SK-N-MC (cell line): Measurements from ENCODE around the gene TACSTD2.
"Not testable (repeated sequence)": the region's sequence is repeated elsewhere in the genome, so short reads cannot be mapped to it uniquely, and the experiment has no call there.

Experiments used
- EZH2 ChIP-seq: fragments of 200-600 bp; sonication (generic); IDR thresholded peaks from one replicate; pipeline ENCODE4 v1.6.1; 2017; ENCODE audit warnings: antibody characterized with exemption
- FOXP2 ChIP-seq: optimal IDR thresholded peaks from 2 replicates; pipeline ENCODE3; 2011; ENCODE audit warnings: mild to moderate bottlenecking, moderate library complexity; ENCODE audit not compliant: insufficient read depth; ENCODE audit errors: extremely low read length, control extremely low read depth
- POLR2AphosphoS5 ChIP-seq: IDR thresholded peaks from 2 replicates; pipeline ENCODE4 v1.6.1; 2012; ENCODE audit warnings: mild to moderate bottlenecking, low read depth, low read length, borderline replicate concordance

- TF ChIP-seq EZH2, POLR2AphosphoS5, FOXP2: not testable (repeated sequence)
Observed at GRCh38 chr1:58563715-58564114, 13.3 kb downstream of the TACSTD2 start.
